HepG2 (cell line): ENCODE results near the gene TNFSF13. TPM values are rescaled to one million over a fixed set of nuclear protein-coding genes. Genes with fewer than 3 reads are reported as not detected.
A peak's percentile ranks its signal among the peaks of the same experiment; 100 is the strongest.

Source experiments
- HNF4A ChIP-seq: sonication (generic); formaldehyde crosslinking; IDR thresholded peaks from 2 replicates; pipeline ENCODE4 v1.4.0; 2020; ENCODE audit warnings: missing genetic modification reagents
- HNF4G ChIP-seq, 2 experiments: sonication (generic) in 1 of 2; formaldehyde crosslinking in 1 of 2; IDR thresholded peaks; 2 replicates each; pipeline versions ENCODE4 v1.4.0 to v1.6.1; 2011 to 2020; ENCODE audit warnings: borderline replicate concordance in 2 of 2, low read depth in 2 of 2, mild to moderate bottlenecking in 2 of 2, low read length in 1 of 2, missing genetic modification reagents in 1 of 2, moderate library complexity in 1 of 2
- HNRNPL ChIP-seq: fragments of 200-400 bp; formaldehyde crosslinking; IDR thresholded peaks from 2 replicates; pipeline ENCODE4 v1.6.1; 2017; ENCODE audit warnings: mild to moderate bottlenecking, low read depth, low read length
- KAT8 ChIP-seq: IDR thresholded peaks from 2 replicates; pipeline ENCODE4 v1.6.1; 2016; ENCODE audit warnings: missing genetic modification reagents, missing compliant biosample characterization
- KMT2B ChIP-seq: IDR thresholded peaks from 2 replicates; pipeline ENCODE4 v1.6.1; 2016; ENCODE audit warnings: missing genetic modification reagents, missing compliant biosample characterization
- LCORL ChIP-seq, 2 experiments: fragments of 450-650 bp in 1 of 2; sonication (generic) in 1 of 2; formaldehyde crosslinking in 1 of 2; IDR thresholded peaks; 2 replicates each; pipeline versions ENCODE4 v1.5.0 to v1.6.1; 2017 to 2020; ENCODE audit warnings: antibody characterized with exemption in 1 of 2, missing genetic modification reagents in 1 of 2
- NAIF1 ChIP-seq: sonication (generic); formaldehyde crosslinking; IDR thresholded peaks from 2 replicates; pipeline ENCODE4 v1.5.0; 2020; ENCODE audit warnings: mild to moderate bottlenecking, missing genetic modification reagents, borderline replicate concordance
- SAFB2 ChIP-seq: sonication (generic); formaldehyde crosslinking; IDR thresholded peaks from 2 replicates; pipeline ENCODE4 v1.5.1; 2020; ENCODE audit warnings: missing genetic modification reagents, low read depth, mild to moderate bottlenecking, borderline replicate concordance
- SAP130 ChIP-seq: IDR thresholded peaks from 2 replicates; pipeline ENCODE4 v1.6.1; 2016; ENCODE audit warnings: low read depth
- STAT5B ChIP-seq: sonication (generic); formaldehyde crosslinking; IDR thresholded peaks from 2 replicates; pipeline ENCODE4 v1.4.0; 2020; ENCODE audit warnings: missing genetic modification reagents
- ZBTB7A ChIP-seq: sonication (generic); formaldehyde crosslinking; IDR thresholded peaks from 2 replicates; pipeline ENCODE4 v1.8.0; 2022; ENCODE audit warnings: mild to moderate bottlenecking, missing genetic modification reagents
- ZFP41 ChIP-seq: sonication (generic); formaldehyde crosslinking; IDR thresholded peaks from 2 replicates; pipeline ENCODE4 v1.4.0; 2020; ENCODE audit warnings: mild to moderate bottlenecking, missing genetic modification reagents, borderline replicate concordance
- ZFY ChIP-seq: sonication (generic); formaldehyde crosslinking; IDR thresholded peaks from 2 replicates; pipeline ENCODE4 v1.4.0; 2020; ENCODE audit warnings: missing genetic modification reagents
- ZNF12 ChIP-seq: sonication (generic); formaldehyde crosslinking; IDR thresholded peaks from 2 replicates; pipeline ENCODE4 v1.5.0; 2020; ENCODE audit warnings: missing genetic modification reagents
- ZNF136 ChIP-seq: sonication (generic); formaldehyde crosslinking; IDR thresholded peaks from 2 replicates; pipeline ENCODE4 v1.8.1; 2022; ENCODE audit warnings: low read depth, mild to moderate bottlenecking, moderate library complexity, missing genetic modification reagents
- ZNF20 ChIP-seq: sonication (generic); formaldehyde crosslinking; IDR thresholded peaks from 2 replicates; pipeline ENCODE4 v1.4.0; 2020; ENCODE audit warnings: mild to moderate bottlenecking, moderate library complexity, missing genetic modification reagents
- ZNF225 ChIP-seq: sonication (generic); formaldehyde crosslinking; IDR thresholded peaks from 2 replicates; pipeline ENCODE4 v1.4.0; 2020; ENCODE audit warnings: mild to moderate bottlenecking, missing genetic modification reagents
- ZNF256 ChIP-seq: sonication (generic); formaldehyde crosslinking; conservative IDR thresholded peaks from 2 replicates; pipeline ENCODE4 v1.4.0; 2020; ENCODE audit warnings: missing genetic modification reagents
- ZNF577 ChIP-seq: sonication (generic); formaldehyde crosslinking; IDR thresholded peaks from 2 replicates; pipeline ENCODE4 v1.4.0; 2020; ENCODE audit warnings: mild to moderate bottlenecking, low read depth, missing genetic modification reagents, borderline replicate concordance
- polyA plus RNA-seq, 8 experiments: library from polyadenylated mRNA; depleted of rRNA in 3 of 8; stranded (reverse) in 7 of 8; unstranded in 1 of 8; fragments of >200 nt; fragmentation: Illumina TruSeq in 4 of 8; extraction: Trizol in 4 of 8; gene quantifications; 2 replicates each; pipeline versions ENCODE4 v1.2.1 to v1.2.3, GENCODE V29; 2011 to 2016; ENCODE audit warnings: low read depth in 4 of 8, missing spikeins in 1 of 8, mixed read lengths in 1 of 8; ENCODE audit not compliant: insufficient read depth in 1 of 8
- total RNA-seq, 5 experiments: library from RNA; depleted of rRNA; stranded (reverse); fragments of >200 nt; fragmentation: Illumina TruSeq; extraction: Trizol; gene quantifications; 2 replicates each; pipeline ENCODE4 v1.2.3, GENCODE V29; 2016; ENCODE audit warnings: low read depth in 1 of 5
- TF ChIP-seq, protein P1 (sequence below), 2 experiments: sonication (generic) in 1 of 2; formaldehyde crosslinking in 1 of 2; IDR thresholded peaks; 2 replicates each; pipeline versions ENCODE4 v1.4.0 to v1.6.1; 2018 to 2020; ENCODE audit warnings: missing genetic modification reagents in 2 of 2, borderline replicate concordance in 1 of 2, low read depth in 1 of 2, mild to moderate bottlenecking in 1 of 2, missing biosample characterization in 1 of 2
- TF ChIP-seq, protein P2 (sequence below): IDR thresholded peaks from 2 replicates; pipeline ENCODE4 v1.6.1; 2016; ENCODE audit warnings: low read depth, borderline replicate concordance
- TF ChIP-seq, protein P3 (sequence below): fragments of 450-650 bp; IDR thresholded peaks from 2 replicates; pipeline ENCODE4 v1.6.1; 2017
- TF ChIP-seq, protein P4 (sequence below): sonication (generic); formaldehyde crosslinking; IDR thresholded peaks from 2 replicates; pipeline ENCODE4 v1.8.0; 2022; ENCODE audit warnings: low read depth, missing genetic modification reagents
- TF ChIP-seq, protein P5 (sequence below): IDR thresholded peaks from 2 replicates; pipeline ENCODE4 v1.6.1; 2016; ENCODE audit warnings: missing genetic modification reagents, missing compliant biosample characterization

The TNFSF13 gene
- total and polyA plus RNA-seq, 2 of the 13 experiments (the other 11 are each of a cell fraction or from before 2014, with no cell fraction given), result 2.5 to 3.3 TPM

DNA sequence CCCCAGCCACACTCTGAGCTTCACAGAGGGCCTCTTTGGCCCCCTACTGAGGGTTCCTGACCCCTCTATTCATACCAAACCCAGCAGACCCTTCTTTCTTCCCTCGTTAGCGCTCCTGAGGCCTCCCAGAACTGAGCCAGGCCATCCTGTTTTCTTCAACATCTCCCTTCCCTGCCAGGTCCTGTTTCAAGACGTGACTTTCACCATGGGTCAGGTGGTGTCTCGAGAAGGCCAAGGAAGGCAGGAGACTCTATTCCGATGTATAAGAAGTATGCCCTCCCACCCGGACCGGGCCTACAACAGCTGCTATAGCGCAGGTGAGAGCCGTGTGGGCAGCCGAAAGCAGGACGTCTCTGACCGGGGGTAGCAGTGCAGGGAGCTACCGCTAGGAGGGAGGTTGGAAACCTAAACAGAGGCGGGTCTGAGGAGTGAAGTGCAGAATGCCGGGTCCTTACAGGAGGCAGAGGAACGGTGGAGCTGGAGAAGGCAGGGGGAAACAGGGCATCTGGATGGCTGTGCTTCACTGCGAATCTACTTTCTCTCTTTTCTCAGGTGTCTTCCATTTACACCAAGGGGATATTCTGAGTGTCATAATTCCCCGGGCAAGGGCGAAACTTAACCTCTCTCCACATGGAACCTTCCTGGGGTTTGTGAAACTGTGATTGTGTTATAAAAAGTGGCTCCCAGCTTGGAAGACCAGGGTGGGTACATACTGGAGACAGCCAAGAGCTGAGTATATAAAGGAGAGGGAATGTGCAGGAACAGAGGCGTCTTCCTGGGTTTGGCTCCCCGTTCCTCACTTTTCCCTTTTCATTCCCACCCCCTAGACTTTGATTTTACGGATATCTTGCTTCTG, 1.9 kb downstream of the TNFSF13 start (continued):
- TF ChIP-seq ZBTB7A (0 out of 2 replicates have a peak, but pooled peaks have one; percentile 53), KAT8 (CRISPR knock-in tag) (no peak), NAIF1 (no peak), ZNF136 (CRISPR knock-in tag) (no peak), HNF4A (CRISPR knock-in tag) (no peak), ZNF12 (CRISPR knock-in tag) (no peak), SAP130 (CRISPR knock-in tag) (peak; percentile 36; the same call in 1 of the 2 replicates), ZNF20 (CRISPR knock-in tag) (no peak), KMT2B (CRISPR knock-in tag) (peak; percentile 17; the same call in 1 of the 2 replicates), LCORL (IDR thresholded peaks at IDR 0.05) (no peak), LCORL (CRISPR knock-in tag; IDR thresholded peaks at IDR 0.05) (no peak; the same call in 1 of the 2 replicates), SAFB2 (CRISPR knock-in tag) (no peak), ZNF577 (no peak), ZNF256 (CRISPR knock-in tag) (no peak), HNF4G (IDR thresholded peaks at IDR 0.05; ENCODE audit: borderline replicate concordance, low read depth, low read length) (no peak), HNF4G (CRISPR knock-in tag; IDR thresholded peaks at IDR 0.05; ENCODE audit: borderline replicate concordance, low read depth) (no peak), ZFP41 (CRISPR knock-in tag) (no peak), HNRNPL (no peak), ZNF225 (no peak), STAT5B (no peak), ZFY (CRISPR knock-in tag) (peak; percentile 49)
- TF ChIP-seq, protein P1, sequence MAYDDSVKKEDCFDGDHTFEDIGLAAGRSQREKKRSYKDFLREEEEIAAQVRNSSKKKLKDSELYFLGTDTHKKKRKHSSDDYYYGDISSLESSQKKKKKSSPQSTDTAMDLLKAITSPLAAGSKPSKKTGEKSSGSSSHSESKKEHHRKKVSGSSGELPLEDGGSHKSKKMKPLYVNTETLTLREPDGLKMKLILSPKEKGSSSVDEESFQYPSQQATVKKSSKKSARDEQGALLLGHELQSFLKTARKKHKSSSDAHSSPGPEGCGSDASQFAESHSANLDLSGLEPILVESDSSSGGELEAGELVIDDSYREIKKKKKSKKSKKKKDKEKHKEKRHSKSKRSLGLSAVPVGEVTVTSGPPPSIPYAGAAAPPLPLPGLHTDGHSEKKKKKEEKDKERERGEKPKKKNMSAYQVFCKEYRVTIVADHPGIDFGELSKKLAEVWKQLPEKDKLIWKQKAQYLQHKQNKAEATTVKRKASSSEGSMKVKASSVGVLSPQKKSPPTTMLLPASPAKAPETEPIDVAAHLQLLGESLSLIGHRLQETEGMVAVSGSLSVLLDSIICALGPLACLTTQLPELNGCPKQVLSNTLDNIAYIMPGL (CRISPR knock-in tag; IDR thresholded peaks at IDR 0.05; ENCODE audit: borderline replicate concordance in 1 of 2, low read depth in 1 of 2), result peak in 1 of 2 experiments; percentile 70; a peak in 2 of 4 replicates
- TF ChIP-seq, protein P2, sequence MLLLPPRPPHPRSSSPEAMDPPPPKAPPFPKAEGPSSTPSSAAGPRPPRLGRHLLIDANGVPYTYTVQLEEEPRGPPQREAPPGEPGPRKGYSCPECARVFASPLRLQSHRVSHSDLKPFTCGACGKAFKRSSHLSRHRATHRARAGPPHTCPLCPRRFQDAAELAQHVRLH (CRISPR knock-in tag), result 0 out of 2 replicates have a peak, but pooled peaks have one; percentile 55
- TF ChIP-seq, protein P3, sequence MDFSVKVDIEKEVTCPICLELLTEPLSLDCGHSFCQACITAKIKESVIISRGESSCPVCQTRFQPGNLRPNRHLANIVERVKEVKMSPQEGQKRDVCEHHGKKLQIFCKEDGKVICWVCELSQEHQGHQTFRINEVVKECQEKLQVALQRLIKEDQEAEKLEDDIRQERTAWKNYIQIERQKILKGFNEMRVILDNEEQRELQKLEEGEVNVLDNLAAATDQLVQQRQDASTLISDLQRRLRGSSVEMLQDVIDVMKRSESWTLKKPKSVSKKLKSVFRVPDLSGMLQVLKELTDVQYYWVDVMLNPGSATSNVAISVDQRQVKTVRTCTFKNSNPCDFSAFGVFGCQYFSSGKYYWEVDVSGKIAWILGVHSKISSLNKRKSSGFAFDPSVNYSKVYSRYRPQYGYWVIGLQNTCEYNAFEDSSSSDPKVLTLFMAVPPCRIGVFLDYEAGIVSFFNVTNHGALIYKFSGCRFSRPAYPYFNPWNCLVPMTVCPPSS, result no peak
- TF ChIP-seq, protein P4, sequence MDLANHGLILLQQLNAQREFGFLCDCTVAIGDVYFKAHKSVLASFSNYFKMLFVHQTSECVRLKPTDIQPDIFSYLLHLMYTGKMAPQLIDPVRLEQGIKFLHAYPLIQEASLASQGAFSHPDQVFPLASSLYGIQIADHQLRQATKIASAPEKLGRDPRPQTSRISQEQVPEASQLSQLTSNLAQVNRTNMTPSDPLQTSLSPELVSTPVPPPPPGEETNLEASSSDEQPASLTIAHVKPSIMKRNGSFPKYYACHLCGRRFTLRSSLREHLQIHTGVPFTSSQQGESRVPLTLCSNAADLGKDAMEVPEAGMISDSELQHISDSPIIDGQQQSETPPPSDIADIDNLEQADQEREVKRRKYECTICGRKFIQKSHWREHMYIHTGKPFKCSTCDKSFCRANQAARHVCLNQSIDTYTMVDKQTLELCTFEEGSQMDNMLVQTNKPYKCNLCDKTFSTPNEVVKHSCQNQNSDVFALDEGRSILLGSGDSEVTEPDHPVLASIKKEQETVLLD (CRISPR knock-in tag), result no peak
- TF ChIP-seq, protein P5, sequence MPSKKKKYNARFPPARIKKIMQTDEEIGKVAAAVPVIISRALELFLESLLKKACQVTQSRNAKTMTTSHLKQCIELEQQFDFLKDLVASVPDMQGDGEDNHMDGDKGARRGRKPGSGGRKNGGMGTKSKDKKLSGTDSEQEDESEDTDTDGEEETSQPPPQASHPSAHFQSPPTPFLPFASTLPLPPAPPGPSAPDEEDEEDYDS (CRISPR knock-in tag), result peak; percentile 21; the same call in 1 of the 2 replicates
